Measurements from ENCODE around the gene GALT. TPM values are rescaled to one million over a fixed set of nuclear protein-coding genes. Genes with fewer than 3 reads are reported as not detected.

The GALT gene
- total RNA-seq, 1 experiment from 2014 or later = 25.7 TPM

DNA sequence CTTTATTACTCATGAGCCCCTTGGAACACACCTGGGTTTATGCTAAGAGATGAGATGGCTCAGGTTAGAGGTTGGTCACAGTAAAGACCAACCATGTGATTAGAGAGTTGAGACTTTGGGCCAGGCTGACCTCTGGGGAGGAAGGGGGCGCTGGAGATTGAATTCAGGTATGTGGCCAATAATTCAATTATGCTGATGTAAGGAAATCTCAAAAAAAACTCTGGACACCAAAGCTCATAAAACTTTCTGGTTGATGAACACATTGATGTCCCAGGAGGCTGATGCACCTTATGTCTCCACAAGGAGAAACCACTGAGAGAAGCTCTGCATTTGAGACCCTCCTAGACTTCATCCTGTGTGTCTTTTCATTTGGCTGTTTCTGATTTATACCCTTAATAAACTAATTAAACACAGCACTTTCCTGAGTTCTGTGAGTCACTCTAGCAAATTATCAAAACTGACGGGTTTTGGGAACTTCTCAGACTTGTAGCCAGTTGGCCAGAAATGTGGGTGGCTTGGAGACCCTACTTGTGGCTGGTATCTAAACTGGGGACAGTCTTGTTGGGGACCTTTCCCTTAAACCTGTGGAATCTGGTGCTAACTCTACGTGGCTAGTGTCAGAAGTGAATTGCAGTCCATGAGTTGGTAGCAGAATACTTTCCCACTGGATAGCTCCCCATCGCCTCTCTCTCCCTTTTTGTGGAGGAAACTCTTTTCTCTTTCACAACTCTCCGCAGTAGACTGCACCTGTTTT, 23.5 kb downstream of the GALT start:
- no peaks in the 10 kb centered on the region for H3K4me1 Mint-ChIP-seq (ENCODE audit: low read depth, unreplicated experiment)
- H3K27ac Mint-ChIP-seq (ENCODE audit: unreplicated experiment) = no peak overlapping the region
- no peak overlapping the region for H3K4me3 Mint-ChIP-seq (ENCODE audit: low read depth, unreplicated experiment)
- peaks cover 12% of the 10 kb centered on the region for H3K27me3 Mint-ChIP-seq (ENCODE audit: unreplicated experiment)
- no peak for DNase-seq
- no peak for TF ChIP-seq CTCF (IDR thresholded peaks at IDR 0.05; ENCODE audit: unreplicated experiment)
- CTCF ChIA-PET = no interaction called here
- intact Hi-C loops (cut with micrococcal nuclease; ENCODE audit: unreplicated experiment) = no loop called here
- BruUV-seq (replicated peaks) = no TSS peak
- H3K9me3 Mint-ChIP-seq (ENCODE audit: low read depth, unreplicated experiment) = no peaks in the 10 kb centered on the region
- peaks cover 10% of the 10 kb centered on the region for H3K36me3 Mint-ChIP-seq (ENCODE audit: insufficient read depth, unreplicated experiment)

- intact Hi-C loops (cut with micrococcal nuclease; ENCODE audit: unreplicated experiment) = no loop called here
- no peak for DNase-seq
- no peaks in the 10 kb centered on the region for H3K4me1 Mint-ChIP-seq (ENCODE audit: low read depth, unreplicated experiment)
Measured at GRCh38 chr9:34671307-34671706, 24.8 kb downstream of the GALT start.

DNA sequence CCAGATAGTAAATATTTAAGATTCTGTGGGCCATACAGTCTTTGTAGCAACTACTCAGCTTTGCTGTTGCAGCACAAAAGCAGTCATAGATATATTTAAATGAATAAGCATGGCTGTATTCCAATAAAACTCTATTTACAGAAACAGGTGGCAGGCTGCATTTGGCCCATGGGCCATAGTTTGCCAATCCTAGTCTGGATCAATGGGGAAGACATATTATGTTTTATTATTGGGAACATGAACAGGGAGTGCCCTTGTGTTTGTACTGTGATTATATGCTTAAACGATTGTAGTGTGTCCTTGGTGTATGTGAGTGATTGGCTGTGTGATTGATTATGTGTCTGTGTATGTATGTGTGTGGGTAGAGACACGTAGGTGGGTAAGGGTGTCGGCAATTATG, 28.0 kb downstream of the GALT start:
- no peaks in the 10 kb centered on the region for H3K9me3 Mint-ChIP-seq (ENCODE audit: low read depth, unreplicated experiment)
- H3K27ac Mint-ChIP-seq (ENCODE audit: unreplicated experiment) = no peak overlapping the region
- CTCF ChIA-PET = interaction anchor here (1.0 kb wide), 1 partner anchor 28 kb away, joined by 3 read pairs; no protein-coding TSS in a partner anchor
- intact Hi-C loops (cut with micrococcal nuclease; ENCODE audit: unreplicated experiment) = no loop called here
- H3K4me3 Mint-ChIP-seq (ENCODE audit: low read depth, unreplicated experiment) = no peak overlapping the region
- DNase-seq = no peak
- no peaks in the 10 kb centered on the region for H3K4me1 Mint-ChIP-seq (ENCODE audit: low read depth, unreplicated experiment)
- TF ChIP-seq CTCF (IDR thresholded peaks at IDR 0.05; ENCODE audit: unreplicated experiment) = no peak
- H3K36me3 Mint-ChIP-seq (ENCODE audit: insufficient read depth, unreplicated experiment) = no peaks in the 10 kb centered on the region
- no TSS peak for BruUV-seq (replicated peaks)
- peaks cover 5% of the 10 kb centered on the region for H3K27me3 Mint-ChIP-seq (ENCODE audit: unreplicated experiment)

More at GRCh38 chr9:34671307-34671706, 24.8 kb downstream of the GALT start:
- H3K9me3 Mint-ChIP-seq (ENCODE audit: low read depth, unreplicated experiment) = no peaks in the 10 kb centered on the region
- no peak overlapping the region for H3K27ac Mint-ChIP-seq (ENCODE audit: unreplicated experiment)
- no peak for TF ChIP-seq CTCF (IDR thresholded peaks at IDR 0.05; ENCODE audit: unreplicated experiment)
- H3K27me3 Mint-ChIP-seq (ENCODE audit: unreplicated experiment) = peaks cover 12% of the 10 kb centered on the region
- CTCF ChIA-PET = no interaction called here
- H3K36me3 Mint-ChIP-seq (ENCODE audit: insufficient read depth, unreplicated experiment) = no peaks in the 10 kb centered on the region
- no TSS peak for BruUV-seq (replicated peaks)
- H3K4me3 Mint-ChIP-seq (ENCODE audit: low read depth, unreplicated experiment) = no peak overlapping the region

DNA sequence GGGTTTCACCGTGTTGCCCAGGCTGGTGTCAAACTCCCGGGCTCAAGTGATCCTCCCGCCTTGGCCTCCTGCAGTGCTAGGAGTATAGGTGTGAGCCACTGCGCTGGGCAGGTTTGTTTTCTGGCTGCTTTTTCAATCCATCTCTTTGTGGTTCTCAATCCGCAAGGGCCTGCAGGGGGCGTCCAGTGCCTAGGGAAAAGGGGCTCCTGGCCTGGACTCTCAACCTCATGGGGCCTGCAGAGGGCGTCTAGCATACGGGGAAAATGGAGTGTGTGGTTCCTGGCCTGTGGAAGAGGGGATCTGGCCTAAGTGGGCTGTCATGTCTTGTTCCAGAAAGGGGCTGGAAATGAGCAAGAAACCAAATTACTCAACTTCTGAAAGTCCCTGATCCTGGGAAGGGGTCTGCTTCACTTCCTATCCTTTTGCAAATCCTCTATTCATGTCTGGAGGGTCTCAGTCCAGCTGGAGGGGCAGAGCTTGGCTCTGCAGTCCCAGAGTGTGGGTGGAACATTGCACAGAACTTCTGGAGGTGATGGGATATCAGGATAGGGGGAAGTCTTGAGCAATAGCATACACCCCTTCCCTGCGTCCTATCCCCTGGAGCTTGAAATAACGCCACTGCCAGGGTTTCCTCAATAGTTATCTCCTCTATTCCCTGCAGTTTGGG, 28.7 kb downstream of the GALT start:
- TF ChIP-seq CTCF (IDR thresholded peaks at IDR 0.05; ENCODE audit: unreplicated experiment) = peak; percentile 63
- Mint-ChIP-seq H3K27ac (ENCODE audit: unreplicated experiment) (no peak overlapping the region), H3K27me3 (ENCODE audit: unreplicated experiment) (no peaks in the 10 kb centered on the region), H3K4me3 (ENCODE audit: low read depth, unreplicated experiment) (no peak overlapping the region), H3K9me3 (ENCODE audit: low read depth, unreplicated experiment) (no peaks in the 10 kb centered on the region), H3K4me1 (ENCODE audit: low read depth, unreplicated experiment) (no peaks in the 10 kb centered on the region), H3K36me3 (ENCODE audit: insufficient read depth, unreplicated experiment) (no peaks in the 10 kb centered on the region)
- peak; percentile 80 for DNase-seq
- CTCF ChIA-PET = interaction anchor here (1.0 kb wide), 1 partner anchor 27 kb away, joined by 3 read pairs; no protein-coding TSS in a partner anchor
- no TSS peak for BruUV-seq (replicated peaks)
- intact Hi-C loops (cut with micrococcal nuclease; ENCODE audit: unreplicated experiment) = no loop called here

Data from Calu3 (cell line).